ENCODE results near the gene CIP2A.

DNA sequence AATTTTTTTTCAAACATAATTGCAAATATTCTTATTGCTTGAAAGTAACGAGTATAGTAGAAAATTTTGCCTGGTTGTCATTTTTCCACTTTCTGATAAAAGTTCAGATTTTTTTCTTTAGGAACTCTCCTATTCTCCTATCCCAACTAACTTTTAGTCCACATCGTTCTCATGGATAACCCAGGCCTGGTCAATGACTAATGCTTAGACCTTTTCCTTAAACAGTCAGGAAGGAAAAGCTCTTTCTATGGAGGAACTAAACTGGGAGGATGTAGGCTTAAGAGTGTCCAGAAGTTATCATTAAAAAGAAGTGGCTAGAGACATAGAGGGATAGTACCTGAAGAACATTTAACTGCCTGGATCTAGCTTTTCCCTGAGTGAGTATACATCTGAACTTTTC, 26.7 kb downstream of the CIP2A start:
- TF ChIP-seq EP300 (IDR thresholded peaks at IDR 0.05) (no peak), POLR2A (IDR thresholded peaks at IDR 0.05) (no peak)
- TF ChIP-seq, protein P1, sequence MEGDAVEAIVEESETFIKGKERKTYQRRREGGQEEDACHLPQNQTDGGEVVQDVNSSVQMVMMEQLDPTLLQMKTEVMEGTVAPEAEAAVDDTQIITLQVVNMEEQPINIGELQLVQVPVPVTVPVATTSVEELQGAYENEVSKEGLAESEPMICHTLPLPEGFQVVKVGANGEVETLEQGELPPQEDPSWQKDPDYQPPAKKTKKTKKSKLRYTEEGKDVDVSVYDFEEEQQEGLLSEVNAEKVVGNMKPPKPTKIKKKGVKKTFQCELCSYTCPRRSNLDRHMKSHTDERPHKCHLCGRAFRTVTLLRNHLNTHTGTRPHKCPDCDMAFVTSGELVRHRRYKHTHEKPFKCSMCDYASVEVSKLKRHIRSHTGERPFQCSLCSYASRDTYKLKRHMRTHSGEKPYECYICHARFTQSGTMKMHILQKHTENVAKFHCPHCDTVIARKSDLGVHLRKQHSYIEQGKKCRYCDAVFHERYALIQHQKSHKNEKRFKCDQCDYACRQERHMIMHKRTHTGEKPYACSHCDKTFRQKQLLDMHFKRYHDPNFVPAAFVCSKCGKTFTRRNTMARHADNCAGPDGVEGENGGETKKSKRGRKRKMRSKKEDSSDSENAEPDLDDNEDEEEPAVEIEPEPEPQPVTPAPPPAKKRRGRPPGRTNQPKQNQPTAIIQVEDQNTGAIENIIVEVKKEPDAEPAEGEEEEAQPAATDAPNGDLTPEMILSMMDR (IDR thresholded peaks at IDR 0.05), result no peak

Measured in sigmoid colon (tissue), 4 donors.